Mesodermal cell (in vitro differentiated cells): Measurements from ENCODE around the gene PTPRG.

Source experiments
- H3K27ac ChIP-seq: 2 replicates; pipeline ENCODE4 v1.7.0; 2013; ENCODE audit warnings: mild to moderate bottlenecking, low read depth, low read length, moderate library complexity; ENCODE audit not compliant: severe bottlenecking
- H3K36me3 ChIP-seq: 2 replicates; pipeline ENCODE4 v1.7.1; 2013; ENCODE audit warnings: mild to moderate bottlenecking, low read length, moderate library complexity; ENCODE audit not compliant: control insufficient read depth, insufficient read depth
- H3K4me1 ChIP-seq: one replicate; pipeline ENCODE4 v1.7.1; 2013; ENCODE audit warnings: mild to moderate bottlenecking, low read length; ENCODE audit not compliant: insufficient read depth, control insufficient read depth, poor library complexity, severe bottlenecking
- H3K4me3 ChIP-seq: 2 replicates; pipeline ENCODE4 v1.7.0; 2013; ENCODE audit warnings: low read length, control low read depth, mild to moderate bottlenecking; ENCODE audit not compliant: insufficient read depth, poor library complexity, severe bottlenecking; ENCODE audit errors: extremely low read depth
- H3K9me3 ChIP-seq: 2 replicates; pipeline ENCODE4 v1.7.1; 2013; ENCODE audit warnings: mild to moderate bottlenecking, low read length, moderate library complexity; ENCODE audit not compliant: control insufficient read depth
- WGBS, 2 experiments: methylation state at CpG; one replicate each; pipeline ENCODE4 v1.1.5; 2013; ENCODE audit warnings: missing lambda C conversion rate in 2 of 2; ENCODE audit not compliant: insufficient coverage in 2 of 2; 5-methylcytosine and 5-hydroxymethylcytosine counted together

PTPRG gene

GRCh38 chr3:62318365-62318751 lies 757.0 kb downstream of the PTPRG start:
- WGBS, 2 experiments: 34 to 35% methylated on average over 11 of the region's 12 CpGs
- H3K27ac ChIP-seq: peak overlapping the region; percentile 69
- H3K4me1 ChIP-seq: no peaks in the 10 kb centered on the region
- peak overlapping the region; percentile 62 for H3K4me3 ChIP-seq
- H3K9me3 ChIP-seq: peaks cover 8% of the 10 kb centered on the region
- H3K36me3 ChIP-seq: no peaks in the 10 kb centered on the region

- H3K4me3 ChIP-seq: peak overlapping the region; percentile 62
- no peaks in the 10 kb centered on the region for H3K4me1 ChIP-seq
- H3K27ac ChIP-seq: peak overlapping the region; percentile 69
- 1 to 2% methylated on average over 34 to 46 of the region's 60 CpGs for WGBS, 2 experiments
- H3K9me3 ChIP-seq: peaks cover 8% of the 10 kb centered on the region
- no peaks in the 10 kb centered on the region for H3K36me3 ChIP-seq
Observed at GRCh38 chr3:62318752-62319569, 757.6 kb downstream of the PTPRG start.

GRCh38 chr3:62319570-62320243 lies 758.3 kb downstream of the PTPRG start:
- no peak overlapping the region for H3K27ac ChIP-seq
- no peaks in the 10 kb centered on the region for H3K4me1 ChIP-seq
- no peaks in the 10 kb centered on the region for H3K36me3 ChIP-seq
- 79% methylated on average over 4 of the region's 7 CpGs; no CpG with 5 or more reads in 1 of the 2 experiments for whole genome bisulfite sequencing, 2 experiments
- peak overlapping the region; percentile 62 for H3K4me3 ChIP-seq
- H3K9me3 ChIP-seq: peaks cover 8% of the 10 kb centered on the region

GRCh38 chr3:62323241-62323640 lies 761.9 kb downstream of the PTPRG start:
- Histone ChIP-seq H3K4me3 (no peak overlapping the region), H3K9me3 (peaks cover 8% of the 10 kb centered on the region), H3K4me1 (no peaks in the 10 kb centered on the region), H3K27ac (no peak overlapping the region), H3K36me3 (no peaks in the 10 kb centered on the region)
- WGBS, 2 experiments: no CpG with 5 or more reads among the region's 1 CpG

GRCh38 chr3:62325896-62326295 lies 764.5 kb downstream of the PTPRG start:
- Histone ChIP-seq H3K36me3 (no peaks in the 10 kb centered on the region), H3K4me1 (no peaks in the 10 kb centered on the region), H3K4me3 (no peak overlapping the region), H3K27ac (no peak overlapping the region), H3K9me3 (no peaks in the 10 kb centered on the region)
- 94 to 100% methylated on average over 5 to 7 of the region's 8 CpGs for WGBS, 2 experiments

- Histone ChIP-seq H3K9me3 (no peaks in the 10 kb centered on the region), H3K27ac (no peak overlapping the region), H3K4me3 (no peak overlapping the region), H3K36me3 (no peaks in the 10 kb centered on the region), H3K4me1 (no peaks in the 10 kb centered on the region)
- WGBS, 2 experiments: 93 to 97% methylated on average over 4 to 5 of the region's 5 CpGs
Observed at GRCh38 chr3:62329971-62330370, 768.6 kb downstream of the PTPRG start.

GRCh38 chr3:62332017-62332416 lies 770.6 kb downstream of the PTPRG start:
- whole genome bisulfite sequencing, 2 experiments: no CpG with 5 or more reads among the region's 1 CpG
- H3K27ac ChIP-seq: no peak overlapping the region
- no peaks in the 10 kb centered on the region for H3K4me1 ChIP-seq
- no peaks in the 10 kb centered on the region for H3K9me3 ChIP-seq
- H3K36me3 ChIP-seq: no peaks in the 10 kb centered on the region
- no peak overlapping the region for H3K4me3 ChIP-seq

- Histone ChIP-seq H3K27ac (no peak overlapping the region), H3K4me1 (no peaks in the 10 kb centered on the region), H3K36me3 (no peaks in the 10 kb centered on the region), H3K4me3 (no peak overlapping the region), H3K9me3 (no peaks in the 10 kb centered on the region)
- WGBS, 2 experiments: no CpG with 5 or more reads among the region's 2 CpGs
Observed at GRCh38 chr3:62332835-62333244, 771.5 kb downstream of the PTPRG start.

GRCh38 chr3:62335196-62335595 lies 773.8 kb downstream of the PTPRG start:
- Histone ChIP-seq H3K27ac (no peak overlapping the region), H3K36me3 (no peaks in the 10 kb centered on the region), H3K4me1 (no peaks in the 10 kb centered on the region), H3K4me3 (no peak overlapping the region), H3K9me3 (no peaks in the 10 kb centered on the region)
- 88 to 95% methylated on average over 3 of the region's 3 CpGs for WGBS, 2 experiments

GRCh38 chr3:62343755-62344154 lies 782.4 kb downstream of the PTPRG start:
- H3K27ac ChIP-seq: no peak overlapping the region
- no peaks in the 10 kb centered on the region for H3K4me1 ChIP-seq
- H3K36me3 ChIP-seq: no peaks in the 10 kb centered on the region
- H3K4me3 ChIP-seq: no peak overlapping the region
- no CpG with 5 or more reads among the region's 2 CpGs for WGBS, 2 experiments
- H3K9me3 ChIP-seq: no peaks in the 10 kb centered on the region
